H9 (cell line): ENCODE results near the gene CDH4. TPM values are rescaled to one million over a fixed set of nuclear protein-coding genes. Genes with fewer than 3 reads are reported as not detected.

ENCODE experiments used
- DNase-seq: peaks from one replicate; pipeline ENCODE4 v3.0.0-alpha.2; 2017
- H2AFZ ChIP-seq: one replicate; pipeline ENCODE4 v1.6.1; 2013; ENCODE audit warnings: mild to moderate bottlenecking, low read length, control low read depth, moderate library complexity
- H2AK5ac ChIP-seq: 2 replicates; pipeline ENCODE4 v1.6.1; 2013; ENCODE audit warnings: low read length, control low read depth, mixed read lengths; ENCODE audit not compliant: insufficient read length
- H2BK120ac ChIP-seq: one replicate; pipeline ENCODE4 v1.6.1; 2013; ENCODE audit warnings: low read depth, mild to moderate bottlenecking, low read length, control low read depth, inconsistent platforms; ENCODE audit not compliant: poor library complexity, severe bottlenecking
- H2BK12ac ChIP-seq: 2 replicates; pipeline ENCODE4 v1.6.1; 2013; ENCODE audit warnings: low read length, control low read depth, mixed read lengths, low read depth; ENCODE audit not compliant: insufficient read length
- H2BK15ac ChIP-seq: 2 replicates; pipeline ENCODE4 v1.6.1; 2013; ENCODE audit warnings: low read depth, low read length, control low read depth
- H2BK20ac ChIP-seq: one replicate; pipeline ENCODE4 v1.6.1; 2013; ENCODE audit warnings: low read depth, mild to moderate bottlenecking, low read length, control low read depth, inconsistent platforms; ENCODE audit not compliant: poor library complexity, severe bottlenecking
- H2BK5ac ChIP-seq: 2 replicates; pipeline ENCODE4 v1.6.1; 2013; ENCODE audit warnings: low read length, control low read depth, mixed read lengths; ENCODE audit not compliant: insufficient read length
- H3K14ac ChIP-seq: 2 replicates; pipeline ENCODE4 v1.6.1; 2013; ENCODE audit warnings: low read length, control low read depth; ENCODE audit not compliant: insufficient read depth
- H3K18ac ChIP-seq: 2 replicates; pipeline ENCODE4 v1.6.1; 2013; ENCODE audit warnings: low read depth, mild to moderate bottlenecking, mixed read lengths, low read length, control low read depth; ENCODE audit not compliant: insufficient read length
- H3K23ac ChIP-seq: 2 replicates; pipeline ENCODE4 v1.6.1; 2013; ENCODE audit warnings: low read length, control low read depth, mixed read lengths, low read depth; ENCODE audit not compliant: insufficient read length
- H3K23me2 ChIP-seq: 2 replicates; pipeline ENCODE4 v1.6.1; 2013; ENCODE audit warnings: low read depth, mild to moderate bottlenecking, mixed read lengths, low read length, control low read depth; ENCODE audit not compliant: insufficient read length, poor library complexity, severe bottlenecking
- H3K27ac ChIP-seq: 2 replicates; pipeline ENCODE4 v1.5.1; 2013; ENCODE audit warnings: low read length, control low read depth, mixed read lengths, low read depth; ENCODE audit not compliant: insufficient read length
- H3K27me3 ChIP-seq: 2 replicates; pipeline ENCODE4 v1.6.1; 2013; ENCODE audit warnings: low read length, control low read depth, inconsistent platforms; ENCODE audit not compliant: insufficient read depth
- H3K4ac ChIP-seq: 2 replicates; pipeline ENCODE4 v1.6.1; 2013; ENCODE audit warnings: low read depth, mild to moderate bottlenecking, control low read depth, inconsistent platforms, low read length, moderate library complexity
- H3K4me1 ChIP-seq: 2 replicates; pipeline ENCODE4 v1.6.1; 2013; ENCODE audit warnings: low read length, control low read depth, inconsistent platforms; ENCODE audit not compliant: insufficient read depth
- H3K4me2 ChIP-seq: 2 replicates; pipeline ENCODE4 v1.6.1; 2013; ENCODE audit warnings: low read length, control low read depth, mixed read lengths; ENCODE audit not compliant: insufficient read length, insufficient read depth
- H3K56ac ChIP-seq: 2 replicates; pipeline ENCODE4 v1.6.1; 2013; ENCODE audit warnings: low read depth, mild to moderate bottlenecking, mixed read lengths, low read length, control low read depth; ENCODE audit not compliant: insufficient read length
- H3K79me1 ChIP-seq: 2 replicates; pipeline ENCODE4 v1.6.1; 2013; ENCODE audit warnings: low read depth, mild to moderate bottlenecking, moderate library complexity, low read length, control low read depth, inconsistent platforms; ENCODE audit not compliant: insufficient read depth, poor library complexity, severe bottlenecking
- H3K79me2 ChIP-seq: 2 replicates; pipeline ENCODE4 v1.6.1; 2013; ENCODE audit warnings: low read length, control low read depth, inconsistent platforms; ENCODE audit not compliant: insufficient read depth
- H3K9ac ChIP-seq: 2 replicates; pipeline ENCODE4 v1.6.1; 2013; ENCODE audit warnings: low read length, control low read depth, mixed read lengths; ENCODE audit not compliant: insufficient read length; ENCODE audit errors: extremely low read depth
- H3K9me3 ChIP-seq: one replicate; pipeline ENCODE4 v1.6.1; 2013; ENCODE audit warnings: low read depth, low read length, inconsistent platforms; ENCODE audit not compliant: control insufficient read depth
- H3T11ph ChIP-seq: one replicate; pipeline ENCODE4 v1.6.1; 2013; ENCODE audit warnings: mild to moderate bottlenecking, low read length, control low read depth, inconsistent platforms
- H4K20me1 ChIP-seq: one replicate; pipeline ENCODE4 v1.6.1; 2013; ENCODE audit not compliant: control insufficient read depth, insufficient read length, insufficient read depth
- H4K5ac ChIP-seq: 2 replicates; pipeline ENCODE4 v1.6.1; 2013; ENCODE audit warnings: low read depth, mild to moderate bottlenecking, mixed read lengths, low read length, control low read depth; ENCODE audit not compliant: insufficient read length
- H4K8ac ChIP-seq: replicated peaks from 2 replicates; pipeline ENCODE4 v1.6.1; 2013; ENCODE audit warnings: low read length, control low read depth, mixed read lengths, low read depth; ENCODE audit not compliant: insufficient read length
- H4K91ac ChIP-seq: 2 replicates; pipeline ENCODE4 v1.6.1; 2013; ENCODE audit warnings: low read depth, mild to moderate bottlenecking, moderate library complexity, mixed read lengths, low read length, control low read depth; ENCODE audit not compliant: insufficient read length
- H3K27ac Mint-ChIP-seq, 3 experiments: 2 replicates in 2 of 3; 3 replicates in 1 of 3; pipeline ENCODE4 v1.8.0; 2020 to 2021; ENCODE audit warnings: mixed read lengths in 3 of 3, mild to moderate bottlenecking in 1 of 3, moderate library complexity in 1 of 3
- H3K27me3 Mint-ChIP-seq: 2 replicates; pipeline ENCODE4 v1.8.0; 2021; ENCODE audit warnings: low read depth, mild to moderate bottlenecking, moderate library complexity, mixed read lengths
- H3K36me3 Mint-ChIP-seq, 3 experiments: 2 replicates in 2 of 3; 3 replicates in 1 of 3; pipeline ENCODE4 v1.8.0; 2020 to 2021; ENCODE audit warnings: low read depth in 3 of 3, mixed read lengths in 3 of 3; ENCODE audit not compliant: insufficient read depth in 1 of 3
- H3K4me1 Mint-ChIP-seq, 2 experiments: 2 replicates each; pipeline ENCODE4 v1.8.0; 2020; ENCODE audit warnings: mixed read lengths in 2 of 2
- H3K4me3 Mint-ChIP-seq, 2 experiments: 2 replicates in 1 of 2; 3 replicates in 1 of 2; pipeline ENCODE4 v1.8.0; 2020 to 2021; ENCODE audit warnings: mild to moderate bottlenecking in 2 of 2, mixed read lengths in 2 of 2, moderate library complexity in 1 of 2
- H3K9me3 Mint-ChIP-seq, 2 experiments: 2 replicates in 1 of 2; 3 replicates in 1 of 2; pipeline ENCODE4 v1.8.0; 2020; ENCODE audit warnings: mild to moderate bottlenecking in 2 of 2, mixed read lengths in 2 of 2, moderate library complexity in 1 of 2
- CTCF ChIP-seq: fragments of 200-600 bp; sonication (generic); conservative IDR thresholded peaks from 3 replicates; pipeline ENCODE4 v1.8.0; 2021; ENCODE audit warnings: antibody characterized with exemption, mild to moderate bottlenecking
- WGBS: extraction: QIAGEN DNeasy Blood & Tissue Kit; methylation state at CpG from one replicate; pipeline ENCODE4 v1.1.7; 2013; ENCODE audit warnings: missing lambda C conversion rate, low lambda C conversion rate, mixed read lengths; ENCODE audit not compliant: insufficient read length; ENCODE audit errors: extremely low coverage; 5-methylcytosine and 5-hydroxymethylcytosine counted together
- total RNA-seq: library from RNA; stranded (reverse); gene quantifications from 2 replicates; pipeline ENCODE4 v1.2.1, GENCODE V29; 2021

CDH4 gene
- total RNA-seq, 1 experiment from 2014 or later: 3.0 TPM

GRCh38 chr20:61480158-61480825 lies 228.2 kb downstream of the CDH4 start:
- no peak overlapping the region for H2BK12ac ChIP-seq
- Mint-ChIP-seq H3K27me3 (peaks cover 33% of the 10 kb centered on the region), H3K27ac (no peak overlapping the region), H3K9me3 (peaks cover 8 to 9% of the 10 kb centered on the region in 2 experiments), H3K4me3 (no peak overlapping the region), H3K4me1 (peaks cover 15 to 21% of the 10 kb centered on the region in 2 experiments), H3K36me3 (peaks cover 0 to 11% (median 6%) of the 10 kb centered on the region in 3 experiments; a peak in 5 of 7 replicates)
- no peak overlapping the region for H3K4ac ChIP-seq
- WGBS: no CpG with 5 or more reads among the region's 16 CpGs
- H3K79me2 ChIP-seq: no peaks in the 10 kb centered on the region
- no peak overlapping the region for H2BK120ac ChIP-seq
- peak; percentile 80 for TF ChIP-seq CTCF
- no peak overlapping the region for H4K91ac ChIP-seq
- H3K27me3 ChIP-seq: no peaks in the 10 kb centered on the region; the same call in 1 of the 2 replicates
- no peak overlapping the region for H3K27ac ChIP-seq
- no peak overlapping the region for H2BK5ac ChIP-seq
- H4K20me1 ChIP-seq: peaks cover 3% of the 10 kb centered on the region
- no peak overlapping the region for H3K4me2 ChIP-seq
- H3K9ac ChIP-seq: no peak overlapping the region
- H2AFZ ChIP-seq: no peak overlapping the region
- no peak overlapping the region for H3T11ph ChIP-seq
- H3K18ac ChIP-seq: no peak overlapping the region
- no peaks in the 10 kb centered on the region for H3K9me3 ChIP-seq
- H2BK20ac ChIP-seq: no peak overlapping the region
- peak; percentile 55 for DNase-seq
- H4K8ac ChIP-seq: no peak overlapping the region
- H3K56ac ChIP-seq: no peak overlapping the region
- no peaks in the 10 kb centered on the region for H3K4me1 ChIP-seq
- no peaks in the 10 kb centered on the region for H3K23me2 ChIP-seq
- no peaks in the 10 kb centered on the region for H3K79me1 ChIP-seq
- no peak overlapping the region for H3K14ac ChIP-seq
- H3K23ac ChIP-seq: no peak overlapping the region
- H2AK5ac ChIP-seq: no peak overlapping the region
- no peak overlapping the region for H2BK15ac ChIP-seq
- H4K5ac ChIP-seq: no peak overlapping the region
